T-cell (primary cell): Measurements from ENCODE around the gene PARD3B. TPM values are rescaled to one million over a fixed set of nuclear protein-coding genes. Genes with fewer than 3 reads are reported as not detected.

Experiments used
- ATAC-seq, 4 experiments: fragments of 200-7000 bp in 3 of 4; fragments of 150-1000 bp in 1 of 4; cut with Tn5 transposase; replicated peaks in 1 of 4; 1 replicate in 3 of 4; 2 replicates in 1 of 4; pipeline ENCODE4 v1.10.0; 2021; ENCODE audit warnings: moderate library complexity in 3 of 4, mild to moderate bottlenecking in 2 of 4, moderate number of reproducible peaks in 1 of 4
- CTCF ChIA-PET, 2 donors: fragments of 300-600 bp; sonication (Branson Sonifier 250); formaldehyde crosslinking; loops; one replicate each; lab custom pipeline; 2022; ENCODE audit warnings: antibody characterized with exemption in 2 of 2; lab: Charles Lee
- POLR2A ChIA-PET, 2 donors: fragments of 300-600 bp; sonication (Branson Sonifier 250); formaldehyde crosslinking; loops; one replicate each; lab custom pipeline; 2022; ENCODE audit warnings: antibody characterized with exemption in 2 of 2; lab: Charles Lee
- DNase-seq, 35 experiments: peaks; one replicate each; pipeline versions ENCODE4 v3.0.0 to v3.0.0-alpha.2; 2013 to 2023
- H3K27ac ChIP-seq: one replicate; pipeline ENCODE4 v1.5.1; 2013; ENCODE audit warnings: low read length
- H3K27me3 ChIP-seq, 2 experiments: replicated peaks in 1 of 2; 1 replicate in 1 of 2; 2 replicates in 1 of 2; pipeline versions ENCODE4 v1.6.1 to v1.7.0; 2013; ENCODE audit warnings: low read length in 1 of 2, mixed read lengths in 1 of 2; ENCODE audit not compliant: control insufficient read depth in 2 of 2, insufficient read depth in 2 of 2; ENCODE audit errors: extremely low read depth in 1 of 2
- H3K36me3 ChIP-seq, 2 donors: 1 replicate in 1 of 2; 2 replicates in 1 of 2; pipeline versions ENCODE4 v1.6.1 to v1.7.0; 2013; ENCODE audit warnings: low read length in 1 of 2; ENCODE audit not compliant: control insufficient read depth in 2 of 2, insufficient read depth in 1 of 2; ENCODE audit errors: extremely low read depth in 1 of 2
- H3K4me1 ChIP-seq, 2 experiments: 1 replicate in 1 of 2; 2 replicates in 1 of 2; pipeline versions ENCODE4 v1.6.1 to v1.7.0; 2013; ENCODE audit warnings: low read length in 2 of 2, mixed read lengths in 1 of 2; ENCODE audit not compliant: insufficient read depth in 2 of 2, control insufficient read depth in 1 of 2; ENCODE audit errors: extremely low read depth in 1 of 2
- H3K4me3 ChIP-seq, 2 donors: 1 replicate in 1 of 2; 2 replicates in 1 of 2; pipeline versions ENCODE4 v1.5.1 to v1.7.0; 2013; ENCODE audit warnings: mild to moderate bottlenecking in 2 of 2, low read length in 1 of 2, moderate library complexity in 1 of 2; ENCODE audit not compliant: control insufficient read depth in 1 of 2; ENCODE audit errors: extremely low read depth in 1 of 2
- H3K9me3 ChIP-seq: 2 replicates; pipeline ENCODE4 v1.7.0; 2013
- H3K27ac Mint-ChIP-seq, 2 donors: one replicate each; pipeline ENCODE4 v1.8.0; 2020 to 2021; ENCODE audit warnings: mild to moderate bottlenecking in 2 of 2, mixed read lengths in 2 of 2
- H3K27me3 Mint-ChIP-seq, 2 donors: one replicate each; pipeline ENCODE4 v1.8.0; 2021 to 2022; ENCODE audit warnings: mixed read lengths in 2 of 2
- H3K36me3 Mint-ChIP-seq: one replicate; pipeline ENCODE4 v1.8.0; 2021; ENCODE audit warnings: mixed read lengths
- H3K4me1 Mint-ChIP-seq, 3 donors: one replicate each; pipeline ENCODE4 v1.8.0; 2020 to 2022; ENCODE audit warnings: mixed read lengths in 3 of 3, mild to moderate bottlenecking in 1 of 3
- H3K4me3 Mint-ChIP-seq, 3 donors: one replicate each; pipeline ENCODE4 v1.8.0; 2020 to 2022; ENCODE audit warnings: mild to moderate bottlenecking in 3 of 3, mixed read lengths in 3 of 3, moderate library complexity in 3 of 3
- H3K9me3 Mint-ChIP-seq, 3 donors: one replicate each; pipeline ENCODE4 v1.8.0; 2020 to 2022; ENCODE audit warnings: mixed read lengths in 3 of 3
- WGBS: methylation state at CpG from one replicate; pipeline ENCODE4 v1.1.5; 2013; ENCODE audit warnings: missing lambda C conversion rate; ENCODE audit not compliant: insufficient coverage; 5-methylcytosine and 5-hydroxymethylcytosine counted together
- total RNA-seq, 35 experiments: library from RNA in 6 of 35; stranded (reverse) in 6 of 35; fragments of 120-200 nt in 1 of 35; gene quantifications; one replicate each; pipeline versions ENCODE4 v1.2.1 to v1.2.4 and lab custom pipeline; 2013 to 2026

PARD3B gene
- total RNA-seq, 5 donors from 2014 or later (not counting 1 experiment from before 2014, with no cell fraction given): 0.75 to 2.0 (median 1.6) TPM

GRCh38 chr2:204775766-204776165 is 230.5 kb downstream of the PARD3B start:
- DNase-seq: no peak
- no peak overlapping the region for H3K4me3 ChIP-seq
- ChIA-PET CTCF (no interaction called here), POLR2A (no interaction called here)
- Mint-ChIP-seq H3K36me3 (no peaks in the 10 kb centered on the region), H3K27me3 (peaks cover 14 to 21% of the 10 kb centered on the region in 2 donors), H3K9me3 (no peaks in the 10 kb centered on the region), H3K4me1 (no peaks in the 10 kb centered on the region), H3K27ac (no peak overlapping the region), H3K4me3 (no peak overlapping the region)
- no peaks in the 10 kb centered on the region for H3K36me3 ChIP-seq
- H3K4me1 ChIP-seq: no peaks in the 10 kb centered on the region
- no peaks in the 10 kb centered on the region for H3K27me3 ChIP-seq
- H3K27ac ChIP-seq: no peak overlapping the region
- no peaks in the 10 kb centered on the region for H3K9me3 ChIP-seq
- no peak for ATAC-seq

DNA sequence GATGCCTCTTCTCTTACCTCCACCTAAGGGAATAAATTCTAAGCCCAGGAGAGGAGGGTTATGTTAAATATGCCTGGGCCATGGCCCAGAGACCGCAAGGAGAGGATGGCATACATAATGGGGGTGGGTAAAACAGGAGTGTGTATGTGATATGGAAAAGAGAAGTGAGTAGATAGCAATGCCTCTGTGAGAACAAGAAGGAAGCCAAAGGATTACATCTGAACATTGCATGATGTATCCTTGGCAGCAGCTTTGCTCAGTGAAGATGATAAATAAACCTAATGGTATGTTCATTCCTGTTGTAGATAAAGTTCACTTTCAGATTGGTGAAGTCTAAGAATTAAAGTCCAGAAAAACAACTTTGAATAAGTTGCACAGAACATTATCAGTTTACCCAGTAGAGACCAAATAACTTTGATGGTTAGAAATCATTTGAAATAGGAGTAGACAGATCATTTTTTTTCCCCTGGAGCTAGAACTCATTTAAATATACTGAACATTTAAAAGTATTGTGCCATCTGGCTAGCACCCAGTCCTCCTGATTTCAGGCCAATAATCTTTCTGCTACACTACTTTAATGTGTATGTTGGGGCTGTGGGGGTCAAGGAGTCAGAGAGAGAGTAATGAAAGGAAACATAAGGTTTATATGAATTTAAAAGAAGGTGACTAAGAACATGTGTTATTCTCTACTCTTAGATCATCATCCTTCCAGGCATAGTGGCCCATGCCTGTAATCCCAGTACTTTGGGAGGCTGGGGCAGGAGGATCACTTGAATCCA is 231.7 kb downstream of the PARD3B start:
- ATAC-seq: no peak
- Mint-ChIP-seq H3K4me3 (no peak overlapping the region), H3K27ac (no peak overlapping the region), H3K9me3 (no peaks in the 10 kb centered on the region), H3K36me3 (no peaks in the 10 kb centered on the region), H3K27me3 (peaks cover 14 to 18% of the 10 kb centered on the region in 2 donors), H3K4me1 (no peaks in the 10 kb centered on the region)
- Histone ChIP-seq H3K9me3 (no peaks in the 10 kb centered on the region), H3K27me3 (no peaks in the 10 kb centered on the region), H3K36me3 (no peaks in the 10 kb centered on the region), H3K27ac (no peak overlapping the region), H3K4me1 (no peaks in the 10 kb centered on the region), H3K4me3 (no peak overlapping the region)
- POLR2A ChIA-PET: no interaction called here
- WGBS: 71% methylated on average over 1 of the region's 1 CpG
- CTCF ChIA-PET: no interaction called here
- DNase-seq: no peak

- Mint-ChIP-seq H3K9me3 (no peaks in the 10 kb centered on the region), H3K27ac (no peak overlapping the region), H3K27me3 (peaks cover 5 to 11% of the 10 kb centered on the region in 2 donors), H3K36me3 (no peaks in the 10 kb centered on the region), H3K4me3 (no peak overlapping the region), H3K4me1 (no peaks in the 10 kb centered on the region)
- no peaks in the 10 kb centered on the region for H3K4me1 ChIP-seq
- DNase-seq: no peak
- H3K36me3 ChIP-seq: no peaks in the 10 kb centered on the region
- H3K4me3 ChIP-seq: no peak overlapping the region
- H3K9me3 ChIP-seq: no peaks in the 10 kb centered on the region
- H3K27me3 ChIP-seq: no peaks in the 10 kb centered on the region
- H3K27ac ChIP-seq: no peak overlapping the region
- ChIA-PET POLR2A (no interaction called here), CTCF (no interaction called here)
- no peak for ATAC-seq
These were observed 234.5 kb downstream of the PARD3B start for GRCh38 chr2:204779771-204780170.

DNA sequence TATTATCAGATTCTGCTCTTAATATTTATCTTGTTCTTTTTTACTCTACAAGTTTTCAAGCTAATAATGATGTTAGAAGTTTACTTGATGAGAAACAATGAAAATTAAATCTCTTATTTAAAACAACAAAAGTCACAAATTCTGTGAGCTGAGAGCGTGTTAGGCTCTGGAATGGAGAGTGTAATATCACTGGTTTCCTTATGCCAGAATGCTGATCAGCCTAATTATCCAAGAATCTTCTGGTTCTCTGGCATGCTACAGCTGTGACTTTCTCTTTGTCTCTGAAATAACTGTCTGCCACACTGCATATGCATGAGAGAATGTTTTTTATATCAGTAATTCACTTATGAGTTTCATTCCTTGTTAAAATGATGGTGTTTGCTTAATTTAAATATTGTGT is 236.7 kb downstream of the PARD3B start:
- H3K4me1 Mint-ChIP-seq: no peaks in the 10 kb centered on the region
- no peaks in the 10 kb centered on the region for H3K9me3 Mint-ChIP-seq
- DNase-seq: no peak
- H3K27me3 Mint-ChIP-seq: peaks cover 0 to 3% of the 10 kb centered on the region in 2 donors
- H3K27ac Mint-ChIP-seq: no peak overlapping the region
- H3K36me3 ChIP-seq: no peaks in the 10 kb centered on the region
- ChIA-PET CTCF (no interaction called here), POLR2A (no interaction called here)
- no peaks in the 10 kb centered on the region for H3K36me3 Mint-ChIP-seq
- H3K4me3 Mint-ChIP-seq: no peak overlapping the region
- no peak overlapping the region for H3K27ac ChIP-seq
- no peaks in the 10 kb centered on the region for H3K4me1 ChIP-seq
- no peaks in the 10 kb centered on the region for H3K27me3 ChIP-seq
- H3K9me3 ChIP-seq: no peaks in the 10 kb centered on the region
- H3K4me3 ChIP-seq: no peak overlapping the region
- ATAC-seq: no peak
- WGBS: no CpG with 5 or more reads among the region's 1 CpG

GRCh38 chr2:204790076-204790475 is 244.8 kb downstream of the PARD3B start:
- Mint-ChIP-seq H3K36me3 (no peaks in the 10 kb centered on the region), H3K4me1 (no peaks in the 10 kb centered on the region), H3K9me3 (no peaks in the 10 kb centered on the region), H3K27ac (no peak overlapping the region), H3K4me3 (no peak overlapping the region), H3K27me3 (no peaks in the 10 kb centered on the region)
- 100% methylated on average over 1 of the region's 3 CpGs for WGBS
- no peak overlapping the region for H3K27ac ChIP-seq
- no peak overlapping the region for H3K4me3 ChIP-seq
- H3K4me1 ChIP-seq: no peaks in the 10 kb centered on the region
- no peaks in the 10 kb centered on the region for H3K27me3 ChIP-seq
- no peaks in the 10 kb centered on the region for H3K36me3 ChIP-seq
- ChIA-PET POLR2A (no interaction called here), CTCF (interaction anchor here in 1 of 2 donors (0.6 kb wide), 1 partner anchor 849 kb away, joined by 3 read pairs; no protein-coding TSS in a partner anchor)
- ATAC-seq (no peak), DNase-seq (no peak)
- H3K9me3 ChIP-seq: no peaks in the 10 kb centered on the region

- Histone ChIP-seq H3K4me3 (no peak overlapping the region), H3K36me3 (no peaks in the 10 kb centered on the region), H3K4me1 (no peaks in the 10 kb centered on the region), H3K27ac (no peak overlapping the region), H3K9me3 (no peaks in the 10 kb centered on the region), H3K27me3 (no peaks in the 10 kb centered on the region)
- ATAC-seq (no peak), DNase-seq (no peak)
- Mint-ChIP-seq H3K27ac (no peak overlapping the region), H3K27me3 (peaks cover 0 to 3% of the 10 kb centered on the region in 2 donors), H3K4me1 (no peaks in the 10 kb centered on the region), H3K9me3 (no peaks in the 10 kb centered on the region), H3K4me3 (no peak overlapping the region), H3K36me3 (no peaks in the 10 kb centered on the region)
- ChIA-PET CTCF (no interaction called here), POLR2A (no interaction called here)
These were observed 246.0 kb downstream of the PARD3B start for GRCh38 chr2:204791230-204791629.

DNA sequence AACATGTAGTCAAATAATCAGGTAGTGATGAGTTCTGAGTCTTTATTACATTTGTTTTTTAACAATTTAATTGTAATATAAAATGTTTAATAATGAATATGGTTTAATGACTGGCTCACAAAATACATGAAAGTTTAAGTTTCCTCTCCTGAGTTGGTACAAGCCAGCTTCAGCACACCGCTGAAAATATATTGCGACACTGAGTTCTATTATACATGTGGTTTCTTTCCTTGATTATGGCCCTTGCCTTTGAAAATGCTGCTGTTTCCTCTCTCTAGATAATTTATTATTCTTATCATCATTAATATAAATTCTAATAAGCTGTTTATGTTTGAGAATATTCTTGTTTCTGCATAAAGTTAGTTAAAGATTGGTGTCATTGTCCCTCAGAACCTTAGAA is 249.3 kb downstream of the PARD3B start:
- H3K4me3 ChIP-seq: no peak overlapping the region
- POLR2A ChIA-PET: no interaction called here
- no peak for ATAC-seq

More for the DNA sequence above, 249.3 kb downstream of the PARD3B start:
- no peak overlapping the region for H3K27ac Mint-ChIP-seq
- H3K36me3 ChIP-seq: no peaks in the 10 kb centered on the region
- no peaks in the 10 kb centered on the region for H3K36me3 Mint-ChIP-seq
- no peaks in the 10 kb centered on the region for H3K9me3 ChIP-seq
- H3K27ac ChIP-seq: no peak overlapping the region
- WGBS: no CpG with 5 or more reads among the region's 2 CpGs
- peaks cover 0 to 6% of the 10 kb centered on the region in 2 donors for H3K27me3 Mint-ChIP-seq
- DNase-seq: no peak
- CTCF ChIA-PET: no interaction called here
- H3K27me3 ChIP-seq: peaks cover 0 to 10% of the 10 kb centered on the region in 2 experiments
- no peaks in the 10 kb centered on the region for H3K4me1 ChIP-seq
- H3K9me3 Mint-ChIP-seq: no peaks in the 10 kb centered on the region
- no peaks in the 10 kb centered on the region for H3K4me1 Mint-ChIP-seq
- H3K4me3 Mint-ChIP-seq: no peak overlapping the region
